H1 (cell line): Measurements from ENCODE around the gene WDR5. TPM values are rescaled to one million over a fixed set of nuclear protein-coding genes. Genes with fewer than 3 reads are reported as not detected.

Experiments
- CTCF ChIA-PET: fragments of 300-600 bp; sonication (Branson Sonifier 250); formaldehyde crosslinking; loops from one replicate; lab custom pipeline; 2021; ENCODE audit not compliant: partially characterized antibody; lab: Charles Lee
- POLR2A ChIA-PET: fragments of 300-600 bp; sonication (Branson Sonifier 250); formaldehyde crosslinking; loops from one replicate; lab custom pipeline; 2021; ENCODE audit warnings: inconsistent platforms; ENCODE audit not compliant: partially characterized antibody; lab: Charles Lee
- DNase-seq, 2 experiments: peaks; one replicate each; pipeline versions ENCODE4 v3.0.0 to v3.0.0-alpha.2; 2010 to 2022; ENCODE audit warnings: low spot score in 2 of 2, low read depth in 1 of 2, mixed read lengths in 1 of 2
- FAIRE-seq: peaks from 2 replicates; lab custom pipeline; 2011; peaks lifted over from hg19 to GRCh38; lab: Jason Lieb, UNC
- H2AFZ ChIP-seq: 2 replicates; pipeline ENCODE4 v1.8.1; 2012; ENCODE audit warnings: low read length, inconsistent platforms
- H2AK5ac ChIP-seq: 2 replicates; pipeline ENCODE4 v1.6.1; 2013; ENCODE audit warnings: low read depth, low read length
- H2BK120ac ChIP-seq: replicated peaks from 2 replicates; pipeline ENCODE3; 2013; ENCODE audit warnings: low read depth, low read length, inconsistent platforms
- H2BK12ac ChIP-seq: 2 replicates; pipeline ENCODE4 v1.6.1; 2013; ENCODE audit warnings: low read depth, low read length
- H2BK15ac ChIP-seq: 2 replicates; pipeline ENCODE4 v1.6.1; 2013; ENCODE audit warnings: low read length
- H2BK20ac ChIP-seq: 2 replicates; pipeline ENCODE4 v1.6.1; 2013; ENCODE audit warnings: low read length
- H2BK5ac ChIP-seq: 2 replicates; pipeline ENCODE4 v1.6.1; 2013; ENCODE audit warnings: low read depth, low read length
- H3K14ac ChIP-seq: 2 replicates; pipeline ENCODE4 v1.6.1; 2013; ENCODE audit warnings: inconsistent platforms; ENCODE audit not compliant: insufficient read length
- H3K18ac ChIP-seq: 2 replicates; pipeline ENCODE4 v1.6.1; 2013; ENCODE audit warnings: low read length; ENCODE audit errors: extremely low read depth
- H3K23ac ChIP-seq: 2 replicates; pipeline ENCODE4 v1.6.1; 2013; ENCODE audit warnings: inconsistent platforms; ENCODE audit not compliant: insufficient read length
- H3K23me2 ChIP-seq: 2 replicates; pipeline ENCODE4 v1.6.1; 2013; ENCODE audit warnings: low read depth, low read length
- H3K27ac ChIP-seq: 2 replicates; pipeline ENCODE4 v1.6.1; 2011; ENCODE audit warnings: low read depth, low read length, inconsistent platforms
- H3K27me3 ChIP-seq, 4 experiments: replicated peaks in 1 of 4; 1 replicate in 1 of 4; 2 replicates in 3 of 4; pipeline versions ENCODE4 v1.6.1 to v1.8.1; 2011 to 2013; ENCODE audit warnings: low read length in 3 of 4, mild to moderate bottlenecking in 3 of 4, inconsistent platforms in 2 of 4, mixed read lengths in 2 of 4, moderate library complexity in 1 of 4; ENCODE audit not compliant: control insufficient read depth in 3 of 4, insufficient read depth in 3 of 4; ENCODE audit errors: extremely low read depth in 1 of 4
- H3K36me3 ChIP-seq, 4 experiments: 2 replicates each; pipeline versions ENCODE4 v1.6.1 to v1.8.1; 2011 to 2013; ENCODE audit warnings: mild to moderate bottlenecking in 4 of 4, low read length in 3 of 4, moderate library complexity in 2 of 4, control low read depth in 1 of 4, inconsistent platforms in 1 of 4; ENCODE audit not compliant: insufficient read depth in 4 of 4, control insufficient read depth in 2 of 4
- H3K4ac ChIP-seq: replicated peaks from 2 replicates; pipeline ENCODE3; 2013; ENCODE audit warnings: low read length, low read depth, mixed read lengths, inconsistent platforms; ENCODE audit not compliant: insufficient read length
- H3K4me1 ChIP-seq, 4 experiments: replicated peaks in 1 of 4; 1 replicate in 1 of 4; 2 replicates in 3 of 4; pipeline versions ENCODE4 v1.6.1 to v1.8.1; 2011 to 2013; ENCODE audit warnings: low read length in 3 of 4, inconsistent platforms in 2 of 4, mixed read lengths in 1 of 4; ENCODE audit not compliant: insufficient read depth in 4 of 4, control insufficient read depth in 3 of 4
- H3K4me2 ChIP-seq, 2 experiments: 2 replicates each; pipeline versions ENCODE4 v1.6.1 to v1.8.1; 2011 to 2013; ENCODE audit warnings: low read depth in 2 of 2, low read length in 2 of 2, control low read depth in 1 of 2, inconsistent platforms in 1 of 2, mild to moderate bottlenecking in 1 of 2; ENCODE audit not compliant: insufficient read depth in 1 of 2
- H3K4me3 ChIP-seq, 4 experiments: fragments of 200-600, 300-600 bp in 1 of 4; sonication (generic), shearing (Covaris generic), sonication (Bioruptor Twin) in 1 of 4; 2 replicates each; pipeline versions ENCODE4 v1.5.1 to v1.8.1; 2011 to 2016; ENCODE audit warnings: low read length in 4 of 4, low read depth in 3 of 4, control low read depth in 2 of 4, inconsistent platforms in 2 of 4, mild to moderate bottlenecking in 2 of 4, mixed read lengths in 1 of 4, moderate library complexity in 1 of 4; ENCODE audit not compliant: insufficient read depth in 2 of 4; ENCODE audit errors: extremely low read depth in 1 of 4
- H3K56ac ChIP-seq: replicated peaks from 2 replicates; pipeline ENCODE3; 2013; ENCODE audit warnings: low read depth, mild to moderate bottlenecking, mixed read lengths, low read length, inconsistent platforms; ENCODE audit not compliant: insufficient read length
- H3K79me1 ChIP-seq: 2 replicates; pipeline ENCODE4 v1.6.1; 2013; ENCODE audit warnings: low read depth, low read length, control low read depth
- H3K79me2 ChIP-seq, 2 experiments: 2 replicates each; pipeline versions ENCODE4 v1.6.1 to v1.8.1; 2012 to 2013; ENCODE audit warnings: low read length in 2 of 2, mild to moderate bottlenecking in 2 of 2, inconsistent platforms in 1 of 2; ENCODE audit not compliant: insufficient read depth in 2 of 2, control insufficient read depth in 1 of 2
- H3K9ac ChIP-seq, 4 experiments: replicated peaks in 1 of 4; 1 replicate in 1 of 4; 2 replicates in 3 of 4; pipeline versions ENCODE4 v1.6.1 to v1.8.1; 2011 to 2013; ENCODE audit warnings: low read depth in 3 of 4, low read length in 3 of 4, control low read depth in 2 of 4, mild to moderate bottlenecking in 2 of 4, moderate library complexity in 2 of 4, inconsistent platforms in 1 of 4; ENCODE audit errors: extremely low read depth in 1 of 4
- H3K9me3 ChIP-seq, 2 experiments: 2 replicates each; pipeline versions ENCODE4 v1.6.1 to v1.8.1; 2012 to 2013; ENCODE audit warnings: mild to moderate bottlenecking in 2 of 2, moderate library complexity in 2 of 2, control low read depth in 1 of 2, inconsistent platforms in 1 of 2, low read depth in 1 of 2, low read length in 1 of 2, mixed read lengths in 1 of 2; ENCODE audit not compliant: insufficient read depth in 2 of 2
- H4K20me1 ChIP-seq, 2 experiments: replicated peaks in 1 of 2; 2 replicates each; pipeline versions ENCODE3 to v1.8.1; 2011 to 2013; ENCODE audit warnings: inconsistent platforms in 2 of 2, low read length in 2 of 2, mild to moderate bottlenecking in 1 of 2; ENCODE audit not compliant: insufficient read depth in 2 of 2, control insufficient read depth in 1 of 2
- H4K5ac ChIP-seq: 2 replicates; pipeline ENCODE4 v1.6.1; 2013; ENCODE audit warnings: low read length, low read depth, mixed read lengths, inconsistent platforms; ENCODE audit not compliant: insufficient read length
- H4K8ac ChIP-seq: 2 replicates; pipeline ENCODE4 v1.8.0; 2013; ENCODE audit warnings: mild to moderate bottlenecking, moderate library complexity, low read length, inconsistent platforms; ENCODE audit not compliant: insufficient read depth; ENCODE audit errors: extremely low read depth
- H4K91ac ChIP-seq: replicated peaks from 2 replicates; pipeline ENCODE3; 2013; ENCODE audit warnings: low read length, mixed read lengths, inconsistent platforms; ENCODE audit not compliant: insufficient read length
- BACH1 ChIP-seq: IDR thresholded peaks from 2 replicates; pipeline ENCODE4 v1.6.1; 2012; ENCODE audit warnings: low read length, improper control_type of control experiment
- MAX ChIP-seq: IDR thresholded peaks from 2 replicates; pipeline ENCODE4 v1.6.1; 2012; ENCODE audit warnings: inconsistent platforms
- WGBS, 2 experiments: shearing (Covaris generic) in 1 of 2; methylation state at CpG; one replicate each; pipeline versions ENCODE4 v1.1.6 to v1.1.7; 2013 to 2015; ENCODE audit warnings: low lambda C conversion rate in 2 of 2, mixed read lengths in 2 of 2, inconsistent platforms in 1 of 2, low coverage in 1 of 2, missing lambda C conversion rate in 1 of 2; ENCODE audit not compliant: insufficient replicate concordance in 2 of 2, insufficient coverage in 1 of 2, insufficient read length in 1 of 2; ENCODE audit errors: extremely low coverage in 1 of 2, missing lambda C conversion rate in 1 of 2; 5-methylcytosine and 5-hydroxymethylcytosine counted together
- polyA plus RNA-seq, 7 experiments: library from polyadenylated mRNA; depleted of rRNA in 3 of 7; stranded (reverse) in 5 of 7; unstranded in 2 of 7; fragments of >200 nt in 5 of 7; fragments of 200-250 nt in 2 of 7; gene quantifications; 1 replicate in 5 of 7; 2 replicates in 1 of 7; 4 replicates in 1 of 7; pipeline versions ENCODE4 v1.2.1 to v1.2.3, GENCODE V29; 2011 to 2013; ENCODE audit warnings: missing spikeins in 2 of 7, mixed read lengths in 2 of 7
- total RNA-seq: library from RNA; stranded (reverse); fragmentation: NEBNext Ultra II Directional; extraction: Animal tissue kit (Norgen Biotek cat#: 25700); gene quantifications from 2 replicates; pipeline ENCODE4 v1.2.1, GENCODE V29; 2021

Gene WDR5
- total and polyA plus RNA-seq, 2 of the 8 experiments (the other 6 are each of a cell fraction or from before 2014, with no cell fraction given) = 38.4 to 68.1 TPM

- TF ChIP-seq MAX (no peak), BACH1 (no peak)
- Histone ChIP-seq H3K56ac (peak overlapping the region; percentile 49), H3K14ac (no peak overlapping the region), H4K91ac (no peak overlapping the region), H3K4me1 (peaks cover 0 to 9% (median 7%) of the 10 kb centered on the region in 4 experiments; a peak in 5 of 7 replicates), H3K9me3 (no peaks in the 10 kb centered on the region; a peak in 1 of 4 replicates), H2BK5ac (no peak overlapping the region), H3K79me1 (0 out of 2 replicates have a peak, but pooled peaks cover 2% of the 10 kb centered on the region), H3K4me2 (no peak overlapping the region; a peak in 1 of 4 replicates), H4K5ac (no peak overlapping the region), H4K8ac (no peak overlapping the region), H3K4me3 (no peak overlapping the region; a peak in 1 of 8 replicates), H2BK120ac (no peak overlapping the region), H3K27ac (no peak overlapping the region), H3K4ac (no peak overlapping the region), H3K23me2 (peaks cover 6% of the 10 kb centered on the region), H2BK15ac (no peak overlapping the region), H2AFZ (no peak overlapping the region), H3K79me2 (no peaks in the 10 kb centered on the region), H3K36me3 (peaks cover 0 to 10% (median 5%) of the 10 kb centered on the region in 4 experiments; a peak in 4 of 8 replicates), H3K9ac (no peak overlapping the region), H2BK20ac (no peak overlapping the region), H2AK5ac (no peak overlapping the region), H3K23ac (no peak overlapping the region), H3K18ac (no peak overlapping the region), H3K27me3 (no peaks in the 10 kb centered on the region), H4K20me1 (peaks cover 2 to 5% of the 10 kb centered on the region in 2 experiments), H2BK12ac (no peak overlapping the region)
- no peak for FAIRE-seq
- ChIA-PET POLR2A (interaction anchor here (0.7 to 3.8 kb wide), 9 partner anchors 11 to 137 kb away, joined by 3 to 18 read pairs (median 4); partner anchors contain the start of gene WDR5), CTCF (interaction anchor here (0.6 to 2.2 kb wide), 13 partner anchors 9 to 580 kb away, joined by 3 to 9 read pairs (median 4); no protein-coding TSS in a partner anchor)
- 94% methylated on average over 24 of the region's 24 CpGs; no CpG with 5 or more reads in 1 of the 2 experiments for WGBS, 2 experiments
- peak in 1 of 2 experiments; percentile 62 for DNase-seq
Measured at GRCh38 chr9:134162926-134163370, 27.1 kb downstream of the WDR5 start.
